Fibroblast of skin of right biceps (primary cell): ENCODE measurements around the gene RALY.
A peak's percentile ranks its signal among the peaks of the same experiment; 100 is the strongest.
"Not testable (repeated sequence)": the region's sequence is repeated elsewhere in the genome, so short reads cannot be mapped to it uniquely, and the experiment has no call there.

ENCODE experiments used
- DNase-seq: peaks from one replicate; pipeline ENCODE4 v3.0.0-alpha.2; 2013

Gene RALY

DNA sequence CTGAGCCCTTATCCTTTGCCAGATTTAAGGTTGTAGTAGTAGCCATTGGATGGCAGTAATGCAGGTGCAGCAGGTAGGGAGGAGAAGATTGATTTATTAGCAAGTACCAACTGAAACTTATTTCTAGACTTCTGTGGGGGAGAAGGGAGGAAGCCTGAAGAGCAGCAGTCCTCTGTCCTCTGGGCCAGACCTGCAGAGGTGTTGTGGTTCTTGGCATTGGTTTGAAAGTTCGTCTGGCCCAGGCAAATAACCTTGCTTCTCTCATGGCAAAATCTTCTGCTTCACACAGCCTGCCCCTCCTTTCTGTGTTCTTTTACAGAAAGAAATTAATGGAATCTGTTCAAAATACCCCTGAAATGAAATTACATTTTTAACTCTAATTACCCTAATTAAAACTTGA is 24.5 kb downstream of the RALY start:
- no peak for DNase-seq

- DNase-seq = peak; percentile 29
Measured at GRCh38 chr20:34022151-34022838, 28.6 kb downstream of the RALY start.

- no peak for DNase-seq
Measured at GRCh38 chr20:34022839-34023234, 29.1 kb downstream of the RALY start.

DNA sequence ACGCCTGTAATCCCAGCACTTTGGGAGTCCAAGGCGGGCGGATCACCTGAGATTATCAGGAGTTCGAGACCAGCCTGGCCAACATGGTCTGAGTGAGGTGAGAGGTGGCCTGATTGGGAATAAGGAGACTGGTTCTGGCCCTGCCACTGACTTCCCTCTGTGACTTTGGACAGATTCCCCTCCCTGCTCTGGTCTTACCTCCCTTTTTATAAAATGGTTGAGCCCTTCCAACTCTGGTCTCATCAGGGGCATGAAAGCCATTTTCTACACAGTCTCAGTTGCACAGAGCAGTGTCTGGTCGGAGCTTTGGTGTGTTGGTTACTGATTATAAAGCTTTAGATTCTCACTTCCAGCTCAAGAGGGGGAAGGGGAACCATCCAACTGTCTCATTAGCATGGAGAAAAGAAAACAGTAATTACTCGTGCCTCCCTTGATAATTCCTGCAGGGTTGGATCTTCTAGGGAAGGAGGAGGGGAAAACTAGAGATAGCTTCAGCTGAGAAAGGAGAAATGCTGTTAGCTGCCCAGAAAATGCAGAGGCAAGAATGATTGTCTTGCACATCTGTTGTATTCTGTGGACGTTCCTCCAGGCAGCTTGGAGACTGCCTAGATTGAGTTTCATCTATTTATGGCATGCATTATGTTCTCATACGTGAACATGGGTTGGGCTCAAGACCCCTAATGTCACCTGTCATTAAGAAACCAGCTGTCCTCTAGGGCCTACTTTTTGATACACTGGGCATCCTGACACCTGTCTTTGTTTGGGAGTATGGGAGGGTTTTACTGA is 30.4 kb downstream of the RALY start:
- no peak for DNase-seq

GRCh38 chr20:34024723-34025351 is 31.1 kb downstream of the RALY start:
- DNase-seq = no peak

DNA sequence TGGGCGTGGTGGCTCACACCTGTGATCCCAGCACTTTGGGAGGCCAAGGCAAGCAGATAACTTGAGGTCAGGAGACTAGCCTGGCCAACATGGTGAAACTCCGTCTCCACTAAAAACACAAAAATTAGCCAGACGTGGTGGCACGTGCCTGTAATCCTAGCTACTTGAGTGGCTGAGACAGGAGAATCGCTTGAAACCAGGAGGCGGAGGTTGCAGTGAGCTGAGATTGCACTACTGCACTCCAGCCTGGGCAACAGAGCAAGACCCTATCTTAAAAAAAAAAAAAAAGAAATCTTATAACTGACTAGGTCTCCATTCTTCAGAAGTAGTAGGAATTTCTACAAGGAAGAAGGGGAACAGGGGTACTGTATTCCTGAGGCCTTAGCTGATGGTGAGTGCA is 34.3 kb downstream of the RALY start:
- DNase-seq = not testable (repeated sequence)

GRCh38 chr20:34029415-34029814 is 35.7 kb downstream of the RALY start:
- DNase-seq = no peak

DNA sequence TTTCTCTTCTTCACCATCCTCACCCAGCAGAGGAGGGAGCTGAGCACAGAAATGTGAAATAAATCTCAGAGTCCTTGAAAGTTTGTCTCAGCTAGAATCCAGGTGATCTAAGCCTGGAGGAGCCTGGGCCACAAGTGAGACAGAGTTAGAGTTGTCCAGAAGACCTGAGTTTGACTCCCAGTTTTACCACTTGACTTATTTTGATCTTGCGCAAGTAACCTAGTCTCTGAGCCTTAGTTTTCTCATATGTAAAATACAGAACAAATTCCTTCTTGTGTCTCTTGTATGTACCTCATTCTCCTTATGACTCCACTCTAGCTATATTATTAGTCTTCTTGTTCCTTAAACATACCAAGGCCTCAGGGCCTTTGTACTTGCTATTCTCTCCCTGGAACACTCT is 36.7 kb downstream of the RALY start:
- no peak for DNase-seq

DNA sequence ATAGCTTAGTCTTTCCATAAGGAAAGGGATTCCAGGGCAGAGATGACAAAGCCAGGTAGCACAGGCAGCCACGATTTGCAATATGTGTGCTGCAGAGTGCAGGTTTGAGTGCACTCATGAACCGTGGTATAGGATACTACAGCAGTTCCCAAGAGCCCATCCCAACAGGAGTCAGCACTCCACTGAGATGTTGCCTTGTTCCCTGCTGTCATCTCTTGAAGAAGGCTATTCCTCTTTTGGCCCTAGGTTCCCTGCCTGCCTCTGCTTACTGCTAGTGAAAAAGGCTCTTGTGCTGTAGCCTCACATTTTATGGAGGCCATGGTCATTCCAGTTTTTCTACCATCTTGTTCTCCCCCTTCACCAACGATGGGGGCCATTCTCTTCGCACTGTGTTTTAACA is 40.2 kb downstream of the RALY start:
- no peak for DNase-seq

- no peak for DNase-seq
Measured at GRCh38 chr20:34037121-34037520, 43.4 kb downstream of the RALY start.

DNA sequence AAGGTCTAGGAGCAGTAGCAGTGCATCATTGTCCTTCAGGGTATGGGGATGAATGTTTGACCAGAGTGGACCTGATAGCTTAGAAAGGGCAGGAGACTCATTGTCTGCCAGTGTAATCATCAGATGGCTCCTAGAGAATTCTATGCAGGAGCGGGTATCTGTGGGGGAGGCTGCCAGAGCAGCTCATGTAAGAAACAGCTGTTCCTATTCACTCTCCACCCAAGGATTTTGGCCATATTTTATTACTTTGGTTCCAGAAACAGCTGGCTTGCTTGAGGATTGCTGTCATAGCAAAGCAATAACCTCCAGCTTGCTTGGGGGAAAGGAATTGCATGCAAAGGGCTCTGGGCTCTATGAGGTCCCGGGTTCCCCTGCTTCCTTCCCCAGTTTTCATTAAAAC is 44.1 kb downstream of the RALY start:
- DNase-seq = no peak

GRCh38 chr20:34040300-34040995 is 46.7 kb downstream of the RALY start:
- no peak for DNase-seq

GRCh38 chr20:34041226-34041625 is 47.5 kb downstream of the RALY start:
- DNase-seq = no peak

DNA sequence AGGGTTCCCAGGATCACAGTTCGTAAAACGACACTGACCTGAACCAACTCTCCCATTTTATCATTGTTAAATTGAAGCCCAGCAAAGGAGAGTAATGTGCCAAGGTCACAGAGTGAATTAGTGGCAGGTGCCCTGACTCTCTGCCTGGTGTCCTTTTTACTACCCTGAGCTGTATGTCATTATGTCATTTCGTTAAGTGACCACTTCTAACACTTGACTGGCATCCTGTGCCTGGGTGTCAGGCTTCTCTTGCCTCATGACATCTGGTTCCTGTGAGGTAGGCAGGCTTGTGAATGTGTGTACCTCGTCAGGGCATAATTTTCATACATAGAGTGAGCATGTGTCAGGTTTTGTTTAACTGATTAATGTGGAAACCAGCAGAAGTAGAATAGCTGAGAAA is 48.6 kb downstream of the RALY start:
- DNase-seq = no peak

DNA sequence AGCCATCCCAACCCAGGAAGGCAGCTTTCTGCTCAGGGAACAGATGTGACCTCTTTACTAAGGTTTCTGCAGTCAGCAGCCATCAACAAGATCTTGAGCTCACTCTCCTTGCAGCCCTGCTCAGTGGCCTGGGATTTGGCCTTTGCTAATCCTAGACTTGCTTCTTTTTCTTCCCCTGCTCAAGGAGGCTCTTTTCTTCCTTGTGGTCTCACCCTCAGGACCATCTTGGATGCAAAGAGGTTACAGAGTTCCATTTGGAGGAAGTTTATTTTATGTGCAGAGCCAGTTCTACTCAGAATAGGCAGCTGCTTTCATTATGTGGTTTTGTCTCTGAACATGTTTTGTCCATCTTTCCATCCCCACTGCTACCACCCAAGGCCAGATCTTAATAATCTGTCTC is 49.3 kb downstream of the RALY start:
- no peak for DNase-seq

DNA sequence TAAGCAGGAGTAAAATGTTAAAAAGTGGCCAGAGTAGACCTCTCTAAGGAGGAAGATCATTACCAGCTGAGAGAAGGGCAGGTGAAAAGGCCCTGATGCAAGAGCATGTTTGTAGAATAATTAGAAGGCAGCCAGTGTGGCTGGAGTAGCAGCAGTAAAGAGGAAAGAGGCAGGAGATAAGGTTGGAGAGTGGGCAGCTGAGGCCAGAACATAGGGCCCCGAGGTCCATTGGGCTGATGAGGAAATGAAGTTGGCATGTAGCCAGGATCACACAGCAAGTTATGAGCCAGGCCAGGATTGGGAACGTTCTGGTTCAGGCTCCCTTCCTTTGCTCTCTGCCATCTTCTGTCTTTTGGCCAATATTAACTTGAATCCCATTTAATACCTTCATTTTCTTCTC is 51.6 kb downstream of the RALY start:
- no peak for DNase-seq

GRCh38 chr20:34045930-34046725 is 52.4 kb downstream of the RALY start:
- DNase-seq = no peak

DNA sequence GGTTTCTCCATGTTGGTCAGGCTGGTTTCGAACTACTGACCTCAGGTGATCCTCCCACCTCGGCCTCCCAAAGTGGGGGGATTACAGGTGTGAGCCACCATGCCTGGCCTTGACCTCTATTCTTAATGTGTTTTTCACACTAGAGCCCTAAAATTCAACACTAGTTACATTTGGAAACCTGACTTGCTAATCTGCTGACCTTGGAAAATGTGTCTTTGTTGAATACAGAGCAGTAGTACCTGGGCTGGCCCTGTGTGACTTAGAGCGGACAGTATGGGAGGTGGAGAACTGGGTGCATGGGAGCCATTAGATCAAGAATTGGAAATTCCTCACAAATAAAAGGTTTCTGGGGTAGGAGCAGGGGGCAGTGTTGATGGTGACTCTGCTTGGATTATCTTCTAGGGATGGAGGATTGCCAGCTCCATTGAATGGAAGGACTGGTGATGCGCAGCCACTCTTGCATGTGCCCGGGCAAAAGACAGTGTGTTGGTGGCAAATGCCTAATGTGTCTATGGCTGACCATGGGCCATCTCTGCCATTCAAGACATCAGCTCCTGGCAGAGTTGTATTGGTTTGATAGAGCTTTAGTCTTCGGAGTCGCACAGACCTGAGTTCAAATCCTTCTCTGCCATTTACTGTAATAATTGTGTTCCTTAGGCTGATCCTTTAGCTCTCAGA is 53.4 kb downstream of the RALY start:
- DNase-seq = no peak

- DNase-seq = no peak
Measured at GRCh38 chr20:34047917-34048316, 54.2 kb downstream of the RALY start.

- DNase-seq = no peak
Measured at GRCh38 chr20:34049389-34049788, 55.7 kb downstream of the RALY start.

GRCh38 chr20:34049897-34050695 is 56.4 kb downstream of the RALY start:
- DNase-seq = no peak
